SU-DHL-6 (cell line): ENCODE measurements around the gene VAV3.

Source experiments
- H2AFZ ChIP-seq: fragments of 200-600 bp; sonication (generic); 2 replicates; pipeline ENCODE4 v1.6.1; 2014; ENCODE audit warnings: low read depth, mild to moderate bottlenecking, moderate library complexity, mixed read lengths, antibody characterized with exemption, low read length; ENCODE audit not compliant: severe bottlenecking
- H3F3A ChIP-seq: fragments of 200-600 bp; shearing (Covaris generic); 2 replicates; pipeline ENCODE4 v1.6.0; 2016; ENCODE audit warnings: antibody characterized with exemption, mild to moderate bottlenecking; ENCODE audit not compliant: insufficient read depth
- H3K27ac ChIP-seq: fragments of 200-600 bp; sonication (generic); 2 replicates; pipeline ENCODE4 v1.5.1; 2016; ENCODE audit warnings: low read depth, mild to moderate bottlenecking, low read length, moderate library complexity, mixed read lengths
- H3K27me3 ChIP-seq: fragments of 200-600 bp; sonication (generic), shearing (Covaris generic); 2 replicates; pipeline ENCODE4 v1.6.0; 2014; ENCODE audit warnings: mild to moderate bottlenecking, low read length
- H3K36me3 ChIP-seq: fragments of 200-600 bp; sonication (generic); 2 replicates; pipeline ENCODE4 v1.6.1; 2014; ENCODE audit warnings: mild to moderate bottlenecking, low read length, mixed read lengths
- H3K4me2 ChIP-seq: fragments of 300-600, 200-600 bp; shearing (Covaris generic), sonication (generic); 2 replicates; pipeline ENCODE4 v1.6.0; 2014; ENCODE audit warnings: low read length, low read depth, mild to moderate bottlenecking; ENCODE audit not compliant: poor library complexity, severe bottlenecking
- H3K4me3 ChIP-seq: fragments of 200-600 bp; sonication (generic); 2 replicates; pipeline ENCODE4 v1.5.1; 2014; ENCODE audit warnings: antibody characterized with exemption, low read length, mild to moderate bottlenecking, mixed read lengths; ENCODE audit not compliant: insufficient read depth, poor library complexity, severe bottlenecking
- H3K79me2 ChIP-seq: fragments of 200-600 bp; sonication (generic); 2 replicates; pipeline ENCODE4 v1.6.1; 2014; ENCODE audit warnings: mild to moderate bottlenecking, low read length, moderate library complexity; ENCODE audit not compliant: insufficient read depth
- H3K9ac ChIP-seq: fragments of 200-600 bp; sonication (generic); 2 replicates; pipeline ENCODE4 v1.7.0; 2014; ENCODE audit warnings: mild to moderate bottlenecking, low read length
- H3K9me2 ChIP-seq: fragments of 200-600 bp; sonication (generic); replicated peaks from 2 replicates; pipeline ENCODE4 v1.6.1; 2014; ENCODE audit warnings: low read length; ENCODE audit not compliant: insufficient read depth
- H3K9me3 ChIP-seq: fragments of 200-600 bp; sonication (generic); 2 replicates; pipeline ENCODE4 v1.6.1; 2014; ENCODE audit warnings: low read length, mixed read lengths; ENCODE audit not compliant: insufficient read depth
- H4K20me1 ChIP-seq: fragments of 200-600 bp; sonication (generic); 2 replicates; pipeline ENCODE4 v1.6.1; 2014; ENCODE audit warnings: low read depth, mild to moderate bottlenecking, antibody characterized with exemption, low read length, moderate library complexity, mixed read lengths
- CTCF ChIP-seq: fragments of 200-600 bp; sonication (generic); IDR thresholded peaks from one replicate; pipeline ENCODE4 v1.5.1; 2017; ENCODE audit warnings: antibody characterized with exemption, mild to moderate bottlenecking, low read length, moderate library complexity; ENCODE audit not compliant: insufficient read depth, poor library complexity, severe bottlenecking
- EZH2phosphoT487 ChIP-seq: fragments of 200-600 bp; sonication (generic), shearing (Covaris generic); conservative IDR thresholded peaks from 2 replicates; pipeline ENCODE4 v1.6.1; 2018; ENCODE audit warnings: mild to moderate bottlenecking, antibody characterized with exemption, low read length, moderate library complexity, mixed read lengths

The VAV3 gene

DNA sequence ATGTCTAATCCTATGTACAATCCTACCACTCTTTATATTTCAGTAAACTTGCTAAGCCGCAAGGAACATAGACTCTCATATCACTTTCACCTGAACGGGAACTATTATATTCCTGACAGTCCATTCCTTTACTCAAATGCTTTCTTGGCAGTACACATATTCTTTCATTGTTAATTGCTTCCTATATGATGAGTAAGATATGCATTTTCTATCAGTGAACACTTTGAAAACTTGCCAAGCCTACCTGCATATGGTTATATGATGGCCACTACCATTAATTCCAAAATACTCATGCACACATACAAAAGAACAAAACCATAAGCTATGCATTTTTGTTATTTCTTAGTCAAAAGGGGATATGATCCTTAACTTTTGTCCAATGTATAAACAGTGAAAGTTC, 341.5 kb downstream of the VAV3 start:
- no peak overlapping the region for H3K9ac ChIP-seq
- H4K20me1 ChIP-seq: no peaks in the 10 kb centered on the region
- no peaks in the 10 kb centered on the region for H3K79me2 ChIP-seq
- H3K27ac ChIP-seq: no peak overlapping the region
- no peaks in the 10 kb centered on the region for H3K9me2 ChIP-seq
- H3K27me3 ChIP-seq: no peaks in the 10 kb centered on the region
- no peaks in the 10 kb centered on the region for H3K9me3 ChIP-seq
- no peaks in the 10 kb centered on the region for H3K36me3 ChIP-seq
- no peak overlapping the region for H2AFZ ChIP-seq
- H3K4me2 ChIP-seq: no peak overlapping the region
- no peak overlapping the region for H3K4me3 ChIP-seq
- no peaks in the 10 kb centered on the region for H3F3A ChIP-seq
- TF ChIP-seq EZH2phosphoT487 (no peak), CTCF (no peak)

DNA sequence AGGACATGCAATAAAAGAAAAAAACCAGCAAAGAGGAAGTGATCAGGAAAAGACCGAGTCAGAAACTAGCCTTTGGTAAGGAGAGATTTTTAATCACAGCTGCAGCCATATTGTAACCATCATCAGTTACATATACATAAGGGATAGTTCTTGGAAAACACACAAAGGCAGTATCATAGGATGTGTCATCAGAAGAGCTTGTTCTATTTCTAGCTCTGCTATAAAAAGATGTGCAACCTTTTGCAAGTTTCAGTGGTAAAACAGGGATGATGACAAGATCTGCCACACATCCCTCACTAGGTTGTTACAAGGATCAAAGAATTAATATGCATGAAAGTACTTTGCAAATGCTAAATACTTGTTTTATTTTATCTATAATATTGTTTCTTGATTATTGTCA, 342.0 kb downstream of the VAV3 start:
- Histone ChIP-seq H3K9me2 (no peaks in the 10 kb centered on the region), H3K4me3 (no peak overlapping the region), H4K20me1 (no peaks in the 10 kb centered on the region), H3K27ac (no peak overlapping the region), H2AFZ (no peak overlapping the region), H3K9ac (no peak overlapping the region), H3K4me2 (no peak overlapping the region), H3K27me3 (no peaks in the 10 kb centered on the region), H3K9me3 (no peaks in the 10 kb centered on the region), H3K36me3 (no peaks in the 10 kb centered on the region), H3F3A (no peaks in the 10 kb centered on the region), H3K79me2 (no peaks in the 10 kb centered on the region)
- TF ChIP-seq EZH2phosphoT487 (no peak), CTCF (no peak)

DNA sequence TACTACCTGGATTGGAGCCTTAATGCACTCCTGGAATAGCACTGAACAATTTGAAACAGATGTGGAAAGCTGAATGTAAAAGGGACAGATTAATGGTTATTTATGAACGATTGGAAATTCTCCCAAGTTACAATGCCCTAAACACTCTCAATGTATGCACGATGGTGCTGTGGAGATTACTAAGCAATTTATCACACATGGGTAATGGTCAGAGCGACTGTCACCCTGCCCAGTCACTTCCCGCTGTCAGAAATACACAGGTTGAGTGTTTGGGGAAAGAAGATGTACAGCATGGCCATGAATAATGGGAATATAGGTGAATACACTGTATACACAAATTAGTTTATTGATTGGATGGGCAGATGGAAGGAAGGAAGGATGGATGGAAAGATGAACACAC, 342.4 kb downstream of the VAV3 start:
- TF ChIP-seq CTCF: no peak
- no peak for TF ChIP-seq EZH2phosphoT487
- Histone ChIP-seq H2AFZ (no peak overlapping the region), H3K27me3 (no peaks in the 10 kb centered on the region), H3K9ac (no peak overlapping the region), H3K36me3 (no peaks in the 10 kb centered on the region), H4K20me1 (no peaks in the 10 kb centered on the region), H3K9me3 (no peaks in the 10 kb centered on the region), H3F3A (no peaks in the 10 kb centered on the region), H3K4me2 (no peak overlapping the region), H3K79me2 (no peaks in the 10 kb centered on the region), H3K9me2 (no peaks in the 10 kb centered on the region), H3K4me3 (no peak overlapping the region), H3K27ac (no peak overlapping the region)

GRCh38 chr1:107620753-107621152, 344.2 kb downstream of the VAV3 start:
- Histone ChIP-seq H3F3A (no peaks in the 10 kb centered on the region), H3K27ac (no peak overlapping the region), H3K36me3 (no peaks in the 10 kb centered on the region), H3K4me3 (no peak overlapping the region), H3K9ac (no peak overlapping the region), H3K9me3 (no peaks in the 10 kb centered on the region), H3K4me2 (no peak overlapping the region), H3K27me3 (no peaks in the 10 kb centered on the region), H3K79me2 (no peaks in the 10 kb centered on the region), H4K20me1 (no peaks in the 10 kb centered on the region), H2AFZ (no peak overlapping the region), H3K9me2 (no peaks in the 10 kb centered on the region)
- TF ChIP-seq EZH2phosphoT487: no peak
- TF ChIP-seq CTCF: no peak
